Keratinocyte (primary cell): Measurements from ENCODE around the gene G6PC1.

Experiments used
- EZH2 ChIP-seq: IDR thresholded peaks from one replicate; pipeline ENCODE4 v1.6.1; 2012; ENCODE audit warnings: inconsistent platforms, mild to moderate bottlenecking, low read length, moderate library complexity
- TF ChIP-seq, protein P1 (sequence below), 3 experiments: IDR thresholded peaks in 1 of 3; conservative IDR thresholded peaks in 1 of 3; optimal IDR thresholded peaks in 1 of 3; 2 replicates in 2 of 3; 3 replicates in 1 of 3; pipeline versions ENCODE3 to v1.5.1; 2011; ENCODE audit warnings: low read length in 3 of 3, mild to moderate bottlenecking in 3 of 3, moderate library complexity in 2 of 3, control low read depth in 1 of 3, inconsistent platforms in 1 of 3; ENCODE audit not compliant: insufficient read depth in 2 of 3; ENCODE audit errors: extremely low read depth in 1 of 3

- TF ChIP-seq, protein P1, sequence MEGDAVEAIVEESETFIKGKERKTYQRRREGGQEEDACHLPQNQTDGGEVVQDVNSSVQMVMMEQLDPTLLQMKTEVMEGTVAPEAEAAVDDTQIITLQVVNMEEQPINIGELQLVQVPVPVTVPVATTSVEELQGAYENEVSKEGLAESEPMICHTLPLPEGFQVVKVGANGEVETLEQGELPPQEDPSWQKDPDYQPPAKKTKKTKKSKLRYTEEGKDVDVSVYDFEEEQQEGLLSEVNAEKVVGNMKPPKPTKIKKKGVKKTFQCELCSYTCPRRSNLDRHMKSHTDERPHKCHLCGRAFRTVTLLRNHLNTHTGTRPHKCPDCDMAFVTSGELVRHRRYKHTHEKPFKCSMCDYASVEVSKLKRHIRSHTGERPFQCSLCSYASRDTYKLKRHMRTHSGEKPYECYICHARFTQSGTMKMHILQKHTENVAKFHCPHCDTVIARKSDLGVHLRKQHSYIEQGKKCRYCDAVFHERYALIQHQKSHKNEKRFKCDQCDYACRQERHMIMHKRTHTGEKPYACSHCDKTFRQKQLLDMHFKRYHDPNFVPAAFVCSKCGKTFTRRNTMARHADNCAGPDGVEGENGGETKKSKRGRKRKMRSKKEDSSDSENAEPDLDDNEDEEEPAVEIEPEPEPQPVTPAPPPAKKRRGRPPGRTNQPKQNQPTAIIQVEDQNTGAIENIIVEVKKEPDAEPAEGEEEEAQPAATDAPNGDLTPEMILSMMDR (optimal IDR thresholded peaks at IDR 0.05 in 1 of 3, IDR thresholded peaks at IDR 0.05 in 1 of 3, conservative IDR thresholded peaks at IDR 0.05 in 1 of 3; ENCODE audit: extremely low read depth in 1 of 3, insufficient read depth in 2 of 3, low read length in 3 of 3), result no peak
- TF ChIP-seq EZH2, result no peak
These were observed 34.9 kb upstream of the G6PC1 start for GRCh38 chr17:42865638-42866094.
